K562 (cell line): ENCODE data around the gene FAM83E. TPM values are rescaled to one million over a fixed set of nuclear protein-coding genes. Genes with fewer than 3 reads are reported as not detected.

ENCODE experiments used
- BCLAF1 ChIP-seq, 2 experiments: fragments of 450-650 bp in 1 of 2; IDR thresholded peaks; 2 replicates each; pipeline ENCODE4 v1.6.1; 2011 to 2017; ENCODE audit warnings: low read depth in 2 of 2, antibody characterized with exemption in 1 of 2, borderline replicate concordance in 1 of 2, low read length in 1 of 2, mild to moderate bottlenecking in 1 of 2, mixed read lengths in 1 of 2; ENCODE audit not compliant: control insufficient read depth in 1 of 2
- DDX20 ChIP-seq: fragments of 450-650 bp; IDR thresholded peaks from 2 replicates; pipeline ENCODE4 v1.6.1; 2016; ENCODE audit warnings: missing genetic modification characterization, low read depth, mild to moderate bottlenecking, missing compliant biosample characterization, moderate library complexity
- DIDO1 ChIP-seq: fragments of 450-650 bp; IDR thresholded peaks from 2 replicates; pipeline ENCODE4 v1.6.1; 2016; ENCODE audit warnings: low read depth, missing biosample characterization, missing genetic modification characterization
- E2F6 ChIP-seq, 2 experiments: IDR thresholded peaks; 2 replicates each; pipeline ENCODE4 v1.6.1; 2011; ENCODE audit warnings: borderline replicate concordance in 1 of 2, control low read depth in 1 of 2, low read depth in 1 of 2, low read length in 1 of 2, mild to moderate bottlenecking in 1 of 2, mixed read lengths in 1 of 2, moderate library complexity in 1 of 2; ENCODE audit not compliant: insufficient read depth in 1 of 2, insufficient read length in 1 of 2, poor library complexity in 1 of 2, severe bottlenecking in 1 of 2; ENCODE audit errors: extremely low read depth in 1 of 2
- FUS ChIP-seq: fragments of 200-400 bp; formaldehyde crosslinking; optimal IDR thresholded peaks from 2 replicates; pipeline ENCODE3; 2017; ENCODE audit warnings: low read depth, low read length
- HDAC2 ChIP-seq: fragments of 450-650 bp; IDR thresholded peaks from 2 replicates; pipeline ENCODE4 v1.6.1; 2016; ENCODE audit warnings: mild to moderate bottlenecking
- HNRNPUL1 ChIP-seq: fragments of 200-400 bp; formaldehyde crosslinking; IDR thresholded peaks from 2 replicates; pipeline ENCODE4 v1.6.1; 2017; ENCODE audit warnings: low read length
- ILF3 ChIP-seq: fragments of 450-650 bp; IDR thresholded peaks from 2 replicates; pipeline ENCODE4 v1.6.1; 2018; ENCODE audit warnings: antibody characterized with exemption, mild to moderate bottlenecking, moderate library complexity, borderline replicate concordance
- MIER1 ChIP-seq: fragments of 450-650 bp; IDR thresholded peaks from 2 replicates; pipeline ENCODE4 v1.6.1; 2016; ENCODE audit warnings: antibody characterized with exemption, mild to moderate bottlenecking, low read depth
- MYC ChIP-seq, 2 experiments: fragments of 250-450 bp in 1 of 2; sonication (Bioruptor Pico) in 1 of 2; IDR thresholded peaks; 2 replicates each; pipeline versions ENCODE4 v1.5.1 to v1.6.1; 2012 to 2021; ENCODE audit warnings: low read depth in 2 of 2, borderline replicate concordance in 1 of 2, improper control_type of control experiment in 1 of 2, low read length in 1 of 2, mild to moderate bottlenecking in 1 of 2, moderate library complexity in 1 of 2
- NFIX ChIP-seq: fragments of 250-450 bp; sonication (Bioruptor Pico); IDR thresholded peaks from 2 replicates; pipeline ENCODE4 v1.4.0; 2020; ENCODE audit warnings: low read depth, mild to moderate bottlenecking, moderate library complexity
- PCBP1 ChIP-seq: fragments of 200-400 bp; formaldehyde crosslinking; IDR thresholded peaks from 2 replicates; pipeline ENCODE4 v1.6.1; 2018; ENCODE audit warnings: mild to moderate bottlenecking, low read depth, low read length; ENCODE audit not compliant: poor library complexity, severe bottlenecking
- PCBP2 ChIP-seq: fragments of 200-400 bp; formaldehyde crosslinking; IDR thresholded peaks from 2 replicates; pipeline ENCODE4 v1.6.1; 2018; ENCODE audit warnings: low read length, low read depth, mild to moderate bottlenecking, moderate library complexity; ENCODE audit not compliant: poor library complexity, severe bottlenecking
- POLR2A ChIP-seq: fragments of 450-650 bp; conservative IDR thresholded peaks from 2 replicates; pipeline ENCODE4 v1.6.1; 2016
- SETDB1 ChIP-seq: IDR thresholded peaks from one replicate; pipeline ENCODE4 v1.6.1; 2012; ENCODE audit warnings: low read length, control low read depth, inconsistent platforms
- SIN3A ChIP-seq, 2 experiments: fragments of 150-350 bp in 1 of 2; IDR thresholded peaks; 2 replicates each; pipeline ENCODE4 v1.6.1; 2011 to 2016; ENCODE audit warnings: borderline replicate concordance in 2 of 2, low read depth in 2 of 2, low read length in 2 of 2, mild to moderate bottlenecking in 2 of 2, moderate library complexity in 2 of 2; ENCODE audit not compliant: control insufficient read depth in 1 of 2
- SNIP1 ChIP-seq: fragments of 450-650 bp; IDR thresholded peaks from 2 replicates; pipeline ENCODE4 v1.7.1; 2017; ENCODE audit warnings: low read depth, mild to moderate bottlenecking
- XRCC4 ChIP-seq: IDR thresholded peaks from one replicate; pipeline ENCODE4 v1.6.1; 2011; ENCODE audit not compliant: insufficient read depth, insufficient read length; ENCODE audit errors: extremely low read depth
- ZBED1 ChIP-seq: IDR thresholded peaks from 2 replicates; pipeline ENCODE4 v1.6.1; 2014
- ZFP1 ChIP-seq: fragments of 450-650 bp; formaldehyde crosslinking; IDR thresholded peaks from 2 replicates; pipeline ENCODE4 v1.4.0; 2020; ENCODE audit warnings: mild to moderate bottlenecking, mixed read lengths
- ZFPM2 ChIP-seq: fragments of 250-450 bp; sonication (Bioruptor Pico); IDR thresholded peaks from 2 replicates; pipeline ENCODE4 v1.5.1; 2022; ENCODE audit warnings: mild to moderate bottlenecking
- ZNF165 ChIP-seq: fragments of 250-450 bp; sonication (Bioruptor Pico); IDR thresholded peaks from 2 replicates; pipeline ENCODE4 v1.4.0; 2020; ENCODE audit warnings: borderline replicate concordance
- ZNF41 ChIP-seq: fragments of 250-450 bp; sonication (Bioruptor Pico); conservative IDR thresholded peaks from 2 replicates; pipeline ENCODE4 v1.4.0; 2020; ENCODE audit warnings: mild to moderate bottlenecking
- polyA plus RNA-seq, 8 experiments: library from polyadenylated mRNA; depleted of rRNA in 4 of 8; stranded (reverse) in 5 of 8; unstranded in 3 of 8; fragments of >200 nt; fragmentation: Nextera tagmentation in 2 of 8; fragmentation: Illumina TruSeq in 1 of 8; extraction: Ambion mirVana in 2 of 8; extraction: Trizol in 1 of 8; gene quantifications; 2 replicates each; pipeline versions ENCODE4 v1.2.1 to v1.2.3, GENCODE V29; 2011 to 2014; ENCODE audit warnings: inconsistent platforms in 1 of 8, missing spikeins in 1 of 8
- total RNA-seq, 7 experiments: library from RNA; depleted of rRNA in 6 of 7; stranded (reverse); fragments of >200 nt in 6 of 7; fragmentation: Illumina TruSeq in 2 of 7; extraction: Trizol in 2 of 7; gene quantifications; 2 replicates each; pipeline versions ENCODE4 v1.2.1 to v1.2.3, GENCODE V29; 2011 to 2021; ENCODE audit warnings: low replicate concordance in 1 of 7
- TF ChIP-seq, protein P1 (sequence below): sonication (generic); formaldehyde crosslinking; IDR thresholded peaks from 2 replicates; pipeline ENCODE4 v1.8.1; 2022; ENCODE audit warnings: missing genetic modification reagents

Gene FAM83E
- total and polyA plus RNA-seq, 9 of the 15 experiments (the other 6 are each of a cell fraction or from before 2014, with no cell fraction given) = 0.15 to 0.87 (median 0.29) TPM; not detected in 4

DNA sequence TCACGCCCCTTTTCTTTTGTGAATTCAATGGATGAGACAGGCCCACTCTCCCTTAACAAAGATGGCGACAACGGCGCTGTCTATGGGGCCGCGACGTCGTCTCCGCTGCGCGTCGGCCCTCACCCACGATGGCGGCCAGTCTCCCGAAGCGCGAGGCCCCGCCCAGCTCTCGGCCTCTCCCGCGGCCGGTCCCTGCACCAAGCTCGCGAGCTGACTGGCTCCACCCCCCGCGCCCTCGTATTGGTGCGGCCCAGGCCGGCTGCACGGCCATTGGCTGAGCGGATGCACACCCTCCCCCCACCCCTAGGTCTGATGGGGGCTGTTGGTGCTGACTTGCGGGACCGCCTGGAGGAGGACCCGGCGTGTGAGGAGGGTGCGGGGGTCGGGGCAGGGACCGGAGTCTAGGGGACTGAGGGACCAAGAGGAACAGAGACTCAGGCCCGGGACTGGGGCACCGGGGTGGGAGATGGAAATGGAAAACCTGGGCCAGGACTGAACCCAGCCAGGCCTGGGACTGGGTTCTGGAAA, 9.3 kb upstream of the FAM83E start (continued):
- TF ChIP-seq PCBP2 = no peak
- TF ChIP-seq NFIX (CRISPR knock-in tag) = no peak
- TF ChIP-seq HNRNPUL1 = no peak
- TF ChIP-seq POLR2A = 0 out of 2 replicates have a peak, but pooled peaks have one; percentile 53
- TF ChIP-seq DIDO1 (tag) = no peak; the same call in 1 of the 2 replicates
- no peak for TF ChIP-seq XRCC4
- no peak for TF ChIP-seq BCLAF1 (IDR thresholded peaks at IDR 0.05; ENCODE audit: borderline replicate concordance in 1 of 2, control insufficient read depth in 1 of 2, low read depth in 2 of 2, low read length in 1 of 2)
- no peak for TF ChIP-seq SETDB1
- TF ChIP-seq, protein P1, sequence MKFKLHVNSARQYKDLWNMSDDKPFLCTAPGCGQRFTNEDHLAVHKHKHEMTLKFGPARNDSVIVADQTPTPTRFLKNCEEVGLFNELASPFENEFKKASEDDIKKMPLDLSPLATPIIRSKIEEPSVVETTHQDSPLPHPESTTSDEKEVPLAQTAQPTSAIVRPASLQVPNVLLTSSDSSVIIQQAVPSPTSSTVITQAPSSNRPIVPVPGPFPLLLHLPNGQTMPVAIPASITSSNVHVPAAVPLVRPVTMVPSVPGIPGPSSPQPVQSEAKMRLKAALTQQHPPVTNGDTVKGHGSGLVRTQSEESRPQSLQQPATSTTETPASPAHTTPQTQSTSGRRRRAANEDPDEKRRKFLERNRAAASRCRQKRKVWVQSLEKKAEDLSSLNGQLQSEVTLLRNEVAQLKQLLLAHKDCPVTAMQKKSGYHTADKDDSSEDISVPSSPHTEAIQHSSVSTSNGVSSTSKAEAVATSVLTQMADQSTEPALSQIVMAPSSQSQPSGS (CRISPR knock-in tag) = no peak
- no peak for TF ChIP-seq MIER1
- no peak for TF ChIP-seq ZFP1
- TF ChIP-seq ZNF41 (CRISPR knock-in tag) = no peak
- no peak for TF ChIP-seq ILF3
- peak; percentile 66 for TF ChIP-seq MYC (IDR thresholded peaks at IDR 0.05; ENCODE audit: low read depth, low read length)
- TF ChIP-seq MYC (CRISPR knock-in tag; IDR thresholded peaks at IDR 0.05; ENCODE audit: borderline replicate concordance, low read depth) = no peak
- no peak for TF ChIP-seq DDX20 (tag)
- 0 out of 2 replicates have a peak, but pooled peaks have one; percentile 26 for TF ChIP-seq ZBED1
- peak; percentile 23 for TF ChIP-seq PCBP1
- no peak for TF ChIP-seq SNIP1
- TF ChIP-seq ZNF165 = no peak
- no peak for TF ChIP-seq ZFPM2 (CRISPR knock-in tag)
- peak in 1 of 2 experiments; percentile 47 for TF ChIP-seq E2F6 (IDR thresholded peaks at IDR 0.05; ENCODE audit: borderline replicate concordance in 1 of 2, extremely low read depth in 1 of 2, insufficient read depth in 1 of 2, insufficient read length in 1 of 2, low read depth in 1 of 2, low read length in 1 of 2, poor library complexity in 1 of 2, severe bottlenecking in 1 of 2)
- TF ChIP-seq FUS = no peak
- no peak for TF ChIP-seq HDAC2
- TF ChIP-seq SIN3A (IDR thresholded peaks at IDR 0.05; ENCODE audit: borderline replicate concordance in 2 of 2, control insufficient read depth in 1 of 2, low read depth in 2 of 2, low read length in 2 of 2) = no peak
